ENCODE data around the gene PABPN1L.

- TF ChIP-seq POLR2A (IDR thresholded peaks at IDR 0.05) (no peak), CTCF (IDR thresholded peaks at IDR 0.05) (no peak)
These were observed 718 bp downstream of the PABPN1L start for GRCh38 chr16:88865742-88866141.

Data from stomach (tissue), 4 donors.